AG04450 (cell line): Measurements from ENCODE around the gene TEX35. TPM values are rescaled to one million over a fixed set of nuclear protein-coding genes. Genes with fewer than 3 reads are reported as not detected.

ENCODE experiments used
- CTCF ChIA-PET: fragments of 300-600, 350-600 bp; formaldehyde crosslinking; extraction: SDS; loops from one replicate; lab custom pipeline; 2022; ENCODE audit warnings: antibody characterized with exemption, inconsistent platforms; lab: Charles Lee
- POLR2A ChIA-PET: fragments of 350-600 bp; formaldehyde crosslinking; extraction: SDS; loops from one replicate; lab custom pipeline; 2021; ENCODE audit warnings: antibody characterized with exemption, inconsistent platforms; lab: Yijun Ruan, JAX
- DNase-seq: peaks from one replicate; pipeline ENCODE4 v3.0.0-alpha.2; 2011; ENCODE audit warnings: low read depth, low spot score
- H3K27ac ChIP-seq: one replicate; pipeline ENCODE4 v1.5.1; 2012; ENCODE audit warnings: low read depth, low read length, control low read depth
- H3K27me3 ChIP-seq: one replicate; pipeline ENCODE4 v1.6.0; 2012; ENCODE audit warnings: low read length; ENCODE audit not compliant: control insufficient read depth, insufficient read depth
- H3K4me3 ChIP-seq: 2 replicates; pipeline ENCODE4 v1.5.1; 2011; ENCODE audit warnings: mild to moderate bottlenecking, low read depth, low read length, control low read depth
- H3K9me3 ChIP-seq: 2 replicates; pipeline ENCODE4 v1.5.1; 2012; ENCODE audit warnings: low read length; ENCODE audit not compliant: control insufficient read depth, insufficient read depth
- CTCF ChIP-seq: IDR thresholded peaks from 2 replicates; pipeline ENCODE4 v1.5.1; 2011; ENCODE audit warnings: low read depth, low read length, control low read depth, inconsistent platforms
- polyA plus RNA-seq: library from polyadenylated mRNA; depleted of rRNA; stranded (reverse); fragments of >200 nt; gene quantifications from 2 replicates; pipeline ENCODE4 v1.2.3, GENCODE V29; 2011

TEX35 gene
- polyA plus RNA-seq, 1 experiment, result not detected

DNA sequence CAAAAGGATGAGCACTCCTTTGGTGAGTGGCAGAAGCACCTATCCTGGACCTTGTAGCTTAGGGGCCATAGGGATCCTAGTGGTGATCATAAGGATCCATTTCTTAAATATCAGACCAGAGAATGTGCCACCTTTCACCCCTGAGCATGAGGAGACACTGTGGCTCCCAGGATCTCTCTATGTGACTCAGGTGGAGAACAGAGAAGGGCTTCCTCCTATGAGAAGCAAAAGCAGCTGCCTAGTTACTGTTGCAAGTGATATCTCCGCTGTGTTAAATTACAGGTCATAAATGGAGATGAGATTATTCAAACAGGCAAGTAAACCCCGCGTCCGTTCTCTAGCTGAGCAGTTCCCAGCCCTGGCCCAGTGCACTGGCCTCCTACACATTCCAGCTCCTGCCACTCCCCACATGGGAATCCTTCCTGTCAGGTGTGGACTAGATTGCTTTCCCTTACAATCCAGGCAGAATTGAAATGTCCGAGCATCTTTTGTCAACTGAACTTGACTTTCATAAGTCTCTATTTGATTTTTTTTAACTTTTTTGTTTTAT is 42.4 kb upstream of the TEX35 start:
- DNase-seq, result no peak
- POLR2A ChIA-PET, result no interaction called here
- Histone ChIP-seq H3K9me3 (no peaks in the 10 kb centered on the region), H3K4me3 (no peak overlapping the region), H3K27me3 (no peaks in the 10 kb centered on the region), H3K27ac (no peak overlapping the region)
- CTCF ChIA-PET, result interaction anchor here (4.8 kb wide), 1 partner anchor 31 kb away, joined by 32 read pairs; no protein-coding TSS in a partner anchor
- no peak for TF ChIP-seq CTCF

GRCh38 chr1:178472531-178472930 is 40.4 kb upstream of the TEX35 start:
- CTCF ChIA-PET, result interaction anchor here (4.8 kb wide), 1 partner anchor 29 kb away, joined by 32 read pairs; no protein-coding TSS in a partner anchor
- Histone ChIP-seq H3K27me3 (no peaks in the 10 kb centered on the region), H3K27ac (no peak overlapping the region), H3K4me3 (no peak overlapping the region), H3K9me3 (no peaks in the 10 kb centered on the region)
- no peak for DNase-seq
- no peak for TF ChIP-seq CTCF
- POLR2A ChIA-PET, result no interaction called here

DNA sequence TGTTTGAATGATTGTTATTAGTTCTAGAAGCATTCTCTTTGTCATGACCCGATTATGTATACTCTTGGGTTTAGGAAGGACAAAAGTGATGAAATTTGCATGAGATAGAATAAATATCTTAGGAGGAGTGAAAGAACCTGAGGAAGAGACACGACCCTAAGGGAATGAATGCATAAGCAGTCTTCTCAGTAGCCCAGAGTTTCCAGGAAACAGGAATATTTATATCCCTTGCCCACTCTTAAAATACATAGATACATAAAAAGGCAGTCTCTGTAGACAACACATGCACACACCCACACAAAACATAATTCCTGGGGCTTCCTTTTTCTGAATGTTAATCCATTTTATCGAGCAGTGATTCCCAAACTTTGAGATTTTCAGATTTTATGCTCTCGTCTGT is 35.5 kb upstream of the TEX35 start:
- no peaks in the 10 kb centered on the region for H3K9me3 ChIP-seq
- no peak overlapping the region for H3K4me3 ChIP-seq
- CTCF ChIA-PET, result interaction anchor here (1.0 to 4.2 kb wide), 2 partner anchors 10 to 24 kb away, joined by 3 to 42 read pairs; no protein-coding TSS in a partner anchor
- DNase-seq, result no peak
- no peak overlapping the region for H3K27ac ChIP-seq
- POLR2A ChIA-PET, result interaction anchor here (0.6 kb wide), 1 partner anchor 111 kb away, joined by 3 read pairs; no protein-coding TSS in a partner anchor
- TF ChIP-seq CTCF, result no peak
- no peaks in the 10 kb centered on the region for H3K27me3 ChIP-seq

GRCh38 chr1:178477841-178478240 is 35.1 kb upstream of the TEX35 start:
- H3K27me3 ChIP-seq, result no peaks in the 10 kb centered on the region
- H3K9me3 ChIP-seq, result no peaks in the 10 kb centered on the region
- POLR2A ChIA-PET, result no interaction called here
- H3K4me3 ChIP-seq, result no peak overlapping the region
- H3K27ac ChIP-seq, result no peak overlapping the region
- CTCF ChIA-PET, result interaction anchor here (5.9 kb wide), 1 partner anchor 23 kb away, joined by 38 read pairs; no protein-coding TSS in a partner anchor
- DNase-seq, result no peak
- no peak for TF ChIP-seq CTCF

GRCh38 chr1:178483251-178483957 is 29.5 kb upstream of the TEX35 start:
- Histone ChIP-seq H3K4me3 (no peak overlapping the region), H3K27me3 (no peaks in the 10 kb centered on the region), H3K27ac (no peak overlapping the region), H3K9me3 (no peaks in the 10 kb centered on the region; the same call in 1 of the 2 replicates)
- TF ChIP-seq CTCF, result no peak
- CTCF ChIA-PET, result interaction anchor here (5.9 kb wide), 1 partner anchor 18 kb away, joined by 38 read pairs; no protein-coding TSS in a partner anchor
- POLR2A ChIA-PET, result no interaction called here
- DNase-seq, result no peak
